Right atrium auricular region (tissue), 2 donors: ENCODE results near the gene ETV5. TPM values are rescaled to one million over a fixed set of nuclear protein-coding genes. Genes with fewer than 3 reads are reported as not detected.
A peak's percentile ranks its signal among the peaks of the same experiment; 100 is the strongest.

Source experiments
- DNase-seq: peaks from one replicate; pipeline ENCODE4 v3.0.0-alpha.2; 2019; ENCODE audit warnings: low spot score
- H3K27ac ChIP-seq, 2 donors: fragments of 200-600 bp; sonication (generic); 1 replicate in 1 of 2; 2 replicates in 1 of 2; pipeline ENCODE4 v1.5.1; 2016 to 2019
- H3K27me3 ChIP-seq, 2 donors: fragments of 200-600 bp; sonication (generic); one replicate each; pipeline versions ENCODE4 v1.5.1 to v1.6.0; 2017 to 2019
- H3K36me3 ChIP-seq: fragments of 200-600 bp; sonication (generic); one replicate; pipeline ENCODE4 v1.5.1; 2016
- H3K4me1 ChIP-seq, 2 donors: fragments of 200-600 bp; sonication (generic); one replicate each; pipeline versions ENCODE4 v1.5.1 to v1.6.0; 2017 to 2019
- H3K4me3 ChIP-seq, 2 donors: fragments of 200-600 bp; sonication (generic); 1 replicate in 1 of 2; 2 replicates in 1 of 2; pipeline ENCODE4 v1.5.1; 2017 to 2019; ENCODE audit warnings: mild to moderate bottlenecking in 1 of 2, moderate library complexity in 1 of 2
- H3K9me3 ChIP-seq, 2 donors: fragments of 200-600 bp; sonication (generic); one replicate each; pipeline ENCODE4 v1.5.1; 2019
- total RNA-seq, 2 donors: library from RNA; depleted of rRNA; stranded (reverse); fragments of >200 nt; gene quantifications; one replicate each; pipeline ENCODE4 v1.1.0, GENCODE V29; 2016
- TF ChIP-seq, protein P1 (sequence below), 2 donors: fragments of 200-600 bp; sonication (generic); IDR thresholded peaks; one replicate each; pipeline ENCODE4 v1.5.1; 2019; ENCODE audit warnings: antibody characterized with exemption in 2 of 2

ETV5 gene
- total RNA-seq, 2 donors from 2014 or later: 22.8 to 28.7 TPM

GRCh38 chr3:186098740-186099139, 10.1 kb downstream of the ETV5 start:
- TF ChIP-seq, protein P1, sequence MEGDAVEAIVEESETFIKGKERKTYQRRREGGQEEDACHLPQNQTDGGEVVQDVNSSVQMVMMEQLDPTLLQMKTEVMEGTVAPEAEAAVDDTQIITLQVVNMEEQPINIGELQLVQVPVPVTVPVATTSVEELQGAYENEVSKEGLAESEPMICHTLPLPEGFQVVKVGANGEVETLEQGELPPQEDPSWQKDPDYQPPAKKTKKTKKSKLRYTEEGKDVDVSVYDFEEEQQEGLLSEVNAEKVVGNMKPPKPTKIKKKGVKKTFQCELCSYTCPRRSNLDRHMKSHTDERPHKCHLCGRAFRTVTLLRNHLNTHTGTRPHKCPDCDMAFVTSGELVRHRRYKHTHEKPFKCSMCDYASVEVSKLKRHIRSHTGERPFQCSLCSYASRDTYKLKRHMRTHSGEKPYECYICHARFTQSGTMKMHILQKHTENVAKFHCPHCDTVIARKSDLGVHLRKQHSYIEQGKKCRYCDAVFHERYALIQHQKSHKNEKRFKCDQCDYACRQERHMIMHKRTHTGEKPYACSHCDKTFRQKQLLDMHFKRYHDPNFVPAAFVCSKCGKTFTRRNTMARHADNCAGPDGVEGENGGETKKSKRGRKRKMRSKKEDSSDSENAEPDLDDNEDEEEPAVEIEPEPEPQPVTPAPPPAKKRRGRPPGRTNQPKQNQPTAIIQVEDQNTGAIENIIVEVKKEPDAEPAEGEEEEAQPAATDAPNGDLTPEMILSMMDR (IDR thresholded peaks at IDR 0.05): no peak
- no peaks in the 10 kb centered on the region for H3K9me3 ChIP-seq
- H3K4me3 ChIP-seq: no peak overlapping the region
- peak overlapping the region in 1 of 2 donors; percentile 42 for H3K27ac ChIP-seq
- H3K36me3 ChIP-seq: no peaks in the 10 kb centered on the region
- no peaks in the 10 kb centered on the region for H3K27me3 ChIP-seq
- H3K4me1 ChIP-seq: peaks cover 0 to 37% of the 10 kb centered on the region in 2 donors
- DNase-seq: no peak

DNA sequence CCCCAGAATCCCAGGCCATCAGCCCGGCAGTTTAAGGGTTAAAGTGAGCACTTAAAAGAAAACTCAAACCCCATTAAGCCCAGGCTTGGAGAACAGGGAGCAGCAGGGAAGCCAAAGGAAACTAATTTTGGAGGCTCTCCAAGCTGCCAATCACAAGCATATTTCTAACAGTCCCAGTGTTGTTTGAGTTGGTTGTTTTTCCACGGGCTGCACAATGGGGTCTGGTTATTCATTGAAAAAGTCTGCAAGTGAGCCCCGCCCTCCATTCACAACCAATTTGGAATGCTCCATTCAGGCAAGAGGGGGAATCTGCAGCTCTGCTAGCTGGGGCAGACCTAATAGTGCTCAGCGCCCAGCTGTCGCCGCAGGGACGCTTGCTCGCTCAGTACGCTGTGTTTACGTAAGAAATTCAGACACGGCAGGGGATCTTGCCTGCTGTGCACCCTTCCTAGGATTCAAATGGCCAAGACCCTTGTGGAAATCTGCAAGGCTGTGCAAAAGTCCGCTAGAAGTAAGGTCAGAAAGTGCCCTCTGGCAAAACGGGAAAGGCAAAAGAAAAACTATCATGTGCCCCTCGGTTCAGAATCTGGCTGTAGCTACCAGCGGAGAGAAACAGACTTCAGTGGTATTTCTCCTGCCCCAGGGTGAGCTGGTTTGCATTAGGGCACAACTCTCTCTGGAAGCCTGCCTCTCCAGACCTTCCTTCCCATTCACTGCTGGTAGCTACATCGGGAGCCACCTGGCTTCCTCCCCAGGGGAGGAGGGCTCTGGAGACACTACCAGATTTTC, 11.0 kb downstream of the ETV5 start:
- TF ChIP-seq, protein P1 (IDR thresholded peaks at IDR 0.05): no peak
- Histone ChIP-seq H3K36me3 (no peaks in the 10 kb centered on the region), H3K27me3 (no peaks in the 10 kb centered on the region), H3K27ac (peak overlapping the region; percentile 42 to 56), H3K4me3 (peak overlapping the region in 1 of 2 donors; percentile 50), H3K9me3 (no peaks in the 10 kb centered on the region), H3K4me1 (peaks cover 0 to 37% of the 10 kb centered on the region in 2 donors)
- DNase-seq: peak; percentile 77

- peaks cover 0 to 37% of the 10 kb centered on the region in 2 donors for H3K4me1 ChIP-seq
- TF ChIP-seq, protein P1 (IDR thresholded peaks at IDR 0.05): no peak
- H3K9me3 ChIP-seq: no peaks in the 10 kb centered on the region
- DNase-seq: no peak
- peak overlapping the region in 1 of 2 donors; percentile 50 for H3K4me3 ChIP-seq
- no peaks in the 10 kb centered on the region for H3K36me3 ChIP-seq
- H3K27me3 ChIP-seq: no peaks in the 10 kb centered on the region
- H3K27ac ChIP-seq: peak overlapping the region in 1 of 2 donors; percentile 56
Measured at GRCh38 chr3:186097317-186097662, 11.6 kb downstream of the ETV5 start.

DNA sequence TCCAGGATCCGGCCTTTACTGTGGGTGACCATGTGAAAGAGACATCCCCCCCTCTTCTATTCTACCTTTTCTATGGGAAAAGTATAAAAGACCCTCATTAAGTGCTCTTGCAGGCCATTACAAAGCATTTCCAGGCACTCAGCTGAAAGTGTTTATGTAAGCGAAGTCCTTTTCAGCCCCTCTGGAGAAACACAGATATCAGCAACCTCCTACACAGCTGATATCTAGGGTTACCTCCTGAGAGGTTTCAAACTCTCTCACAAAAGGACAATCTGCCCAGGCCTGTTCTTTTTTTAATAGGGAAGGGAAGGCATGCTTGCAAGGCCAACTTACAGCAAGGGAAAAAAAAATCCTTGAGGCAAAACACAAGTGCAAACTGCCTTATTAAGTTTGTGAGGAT, 12.6 kb downstream of the ETV5 start:
- no peaks in the 10 kb centered on the region for H3K9me3 ChIP-seq
- peaks cover 0 to 37% of the 10 kb centered on the region in 2 donors for H3K4me1 ChIP-seq
- H3K27ac ChIP-seq: peak overlapping the region in 1 of 2 donors; percentile 12

GRCh38 chr3:186095561-186096081, 13.3 kb downstream of the ETV5 start:
- Histone ChIP-seq H3K36me3 (no peaks in the 10 kb centered on the region), H3K9me3 (no peaks in the 10 kb centered on the region), H3K4me3 (no peak overlapping the region), H3K27ac (no peak overlapping the region), H3K4me1 (peaks cover 0 to 37% of the 10 kb centered on the region in 2 donors), H3K27me3 (no peaks in the 10 kb centered on the region)
- TF ChIP-seq, protein P1 (IDR thresholded peaks at IDR 0.05): no peak
- no peak for DNase-seq

More for the DNA sequence above, 12.6 kb downstream of the ETV5 start:
- no peak for DNase-seq
- no peak overlapping the region for H3K4me3 ChIP-seq
- no peaks in the 10 kb centered on the region for H3K36me3 ChIP-seq
- TF ChIP-seq, protein P1 (IDR thresholded peaks at IDR 0.05): no peak
- H3K27me3 ChIP-seq: no peaks in the 10 kb centered on the region
